Stimulated activated naive B cell treated with anti-CD40 and anti-IgM and Interleukin-4, amounts not matched to agents 10 μg/mL and 1 μg/mL and 100 μg/mL, for 72 hours (primary cell): ENCODE data around the gene RBMS3.

Source experiments
- ATAC-seq, 2 donors: fragments of 150-1000 bp; cut with Tn5 transposase; replicated peaks; 2 replicates each; pipeline ENCODE4 v1.10.0; 2021; ENCODE audit warnings: moderate library complexity in 1 of 2
- DNase-seq: peaks from one replicate; pipeline ENCODE4 v3.0.0; 2021
- H3K27ac Mint-ChIP-seq: one replicate; pipeline ENCODE4 v1.8.0; 2022; ENCODE audit warnings: mild to moderate bottlenecking, mixed read lengths
- H3K27me3 Mint-ChIP-seq, 2 donors: one replicate each; pipeline ENCODE4 v1.8.0; 2022; ENCODE audit warnings: mixed read lengths in 2 of 2
- H3K36me3 Mint-ChIP-seq, 2 donors: one replicate each; pipeline ENCODE4 v1.8.0; 2022; ENCODE audit warnings: mixed read lengths in 2 of 2, mild to moderate bottlenecking in 1 of 2
- H3K4me1 Mint-ChIP-seq, 2 donors: one replicate each; pipeline ENCODE4 v1.8.0; 2022; ENCODE audit warnings: mixed read lengths in 2 of 2, mild to moderate bottlenecking in 1 of 2
- H3K4me3 Mint-ChIP-seq, 2 donors: one replicate each; pipeline ENCODE4 v1.8.0; 2022; ENCODE audit warnings: mild to moderate bottlenecking in 2 of 2, mixed read lengths in 2 of 2, moderate library complexity in 1 of 2
- H3K9me3 Mint-ChIP-seq, 2 donors: one replicate each; pipeline ENCODE4 v1.8.0; 2022; ENCODE audit warnings: mixed read lengths in 2 of 2, mild to moderate bottlenecking in 1 of 2

The RBMS3 gene

DNA sequence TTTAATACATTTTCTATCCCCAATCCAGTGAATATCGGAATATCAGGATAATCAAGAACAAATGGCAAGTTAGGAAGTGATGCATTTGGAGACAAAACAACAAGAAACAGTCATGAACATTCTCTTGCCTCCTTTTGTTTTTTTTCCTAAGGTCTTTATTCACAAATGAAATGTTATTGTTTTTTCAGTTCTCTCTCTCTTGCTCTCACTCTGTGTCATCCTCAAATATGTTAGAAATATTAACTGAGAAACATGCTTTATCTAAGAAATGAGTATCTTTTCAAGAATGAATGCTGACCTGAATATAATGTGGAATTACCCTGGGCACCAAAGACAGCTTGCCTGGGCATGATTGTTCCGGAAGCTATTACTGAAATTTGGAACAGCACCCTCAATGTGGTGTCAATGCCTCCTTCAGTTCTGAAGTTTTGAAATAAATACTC, 51.3 kb downstream of the RBMS3 start:
- Mint-ChIP-seq H3K9me3 (no peaks in the 10 kb centered on the region), H3K27me3 (no peaks in the 10 kb centered on the region), H3K27ac (no peak overlapping the region), H3K4me1 (peaks cover 0 to 5% of the 10 kb centered on the region in 2 donors), H3K4me3 (no peak overlapping the region), H3K36me3 (no peaks in the 10 kb centered on the region)
- no peak for ATAC-seq
- DNase-seq, result no peak

DNA sequence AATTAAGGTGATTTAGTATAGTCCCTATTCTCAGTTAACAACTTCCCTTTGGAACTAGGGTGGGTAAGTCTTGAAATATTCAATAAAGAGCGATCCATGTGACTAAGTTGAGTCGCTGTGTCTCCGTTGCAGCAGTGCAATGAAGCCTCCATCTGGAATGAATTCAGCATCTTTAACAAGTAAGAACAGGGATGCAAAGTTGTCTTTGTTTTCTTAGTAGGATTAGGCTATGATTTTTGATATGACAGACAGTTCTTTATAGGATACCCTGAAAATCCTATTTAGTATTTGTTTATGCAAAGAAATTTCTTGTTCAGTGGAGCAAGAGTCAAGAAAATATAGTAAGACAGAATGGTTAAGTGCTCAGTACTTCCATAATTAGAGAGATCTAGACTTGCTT, 52.7 kb downstream of the RBMS3 start:
- Mint-ChIP-seq H3K9me3 (no peaks in the 10 kb centered on the region), H3K36me3 (no peaks in the 10 kb centered on the region), H3K4me3 (no peak overlapping the region), H3K27ac (no peak overlapping the region), H3K4me1 (peaks cover 0 to 5% of the 10 kb centered on the region in 2 donors), H3K27me3 (no peaks in the 10 kb centered on the region)
- ATAC-seq (no peak), DNase-seq (no peak)

DNA sequence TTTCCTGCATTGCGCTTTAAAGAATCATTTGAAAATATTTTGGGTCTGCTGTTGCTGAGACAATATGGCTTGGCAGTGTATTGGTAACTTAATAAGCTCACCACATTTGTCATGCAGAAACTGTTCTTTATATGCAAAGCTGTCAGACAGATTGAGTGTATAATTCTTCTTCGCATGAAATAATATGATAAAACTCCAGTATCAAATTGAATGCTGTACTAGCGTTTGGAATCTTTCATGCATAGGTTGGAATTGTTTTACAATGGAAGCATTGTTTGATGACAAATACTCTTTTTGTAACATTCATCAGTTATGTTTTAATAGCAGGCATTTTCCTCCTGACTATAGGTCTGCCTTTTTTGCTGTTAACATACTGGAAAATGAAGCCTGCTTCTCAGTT, 53.8 kb downstream of the RBMS3 start:
- H3K36me3 Mint-ChIP-seq, result no peaks in the 10 kb centered on the region
- peaks cover 0 to 5% of the 10 kb centered on the region in 2 donors for H3K4me1 Mint-ChIP-seq
- H3K27ac Mint-ChIP-seq, result no peak overlapping the region
- H3K4me3 Mint-ChIP-seq, result no peak overlapping the region
- DNase-seq (no peak), ATAC-seq (no peak)
- no peaks in the 10 kb centered on the region for H3K27me3 Mint-ChIP-seq
- H3K9me3 Mint-ChIP-seq, result no peaks in the 10 kb centered on the region

DNA sequence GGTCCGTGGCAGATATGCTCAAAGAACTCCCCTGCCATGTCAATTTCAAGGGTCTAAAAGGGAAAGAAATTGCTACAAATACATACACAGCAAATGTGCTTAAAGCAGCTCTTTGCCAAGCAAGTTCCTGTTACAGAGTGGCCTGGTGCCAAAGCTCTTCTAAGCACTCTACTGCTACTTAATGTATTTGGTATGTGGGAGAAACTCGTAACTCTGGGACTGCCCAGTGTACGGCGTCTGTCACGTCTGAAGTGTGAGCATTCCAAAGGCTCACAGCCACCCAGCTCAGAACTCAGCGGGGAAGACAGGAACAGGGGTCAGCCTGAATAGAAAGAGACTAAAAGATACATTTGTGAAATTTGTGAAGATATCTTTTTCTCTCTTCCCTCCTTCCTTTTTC, 54.6 kb downstream of the RBMS3 start:
- Mint-ChIP-seq H3K9me3 (no peaks in the 10 kb centered on the region), H3K4me3 (no peak overlapping the region), H3K36me3 (no peaks in the 10 kb centered on the region), H3K4me1 (peaks cover 0 to 5% of the 10 kb centered on the region in 2 donors), H3K27ac (no peak overlapping the region), H3K27me3 (no peaks in the 10 kb centered on the region)
- ATAC-seq, result no peak
- no peak for DNase-seq

DNA sequence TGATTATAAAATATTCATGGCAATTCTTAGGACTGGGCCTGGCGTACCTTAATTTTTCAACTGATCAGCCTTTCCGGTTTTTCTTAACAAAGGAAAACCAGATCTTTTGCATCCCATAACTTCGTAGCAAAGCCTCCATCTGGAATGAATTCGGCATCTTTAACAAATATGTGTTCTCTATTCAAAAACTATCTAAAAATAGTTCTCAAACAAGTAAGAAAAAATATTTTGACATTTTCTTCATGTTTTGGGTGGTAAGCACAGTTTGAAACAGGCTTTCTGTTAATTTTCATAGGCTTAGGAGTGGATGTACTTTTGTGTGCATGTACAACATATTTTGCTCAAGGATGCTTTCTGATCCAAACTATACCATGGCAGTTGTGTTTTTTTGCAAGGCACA, 55.1 kb downstream of the RBMS3 start:
- Mint-ChIP-seq H3K27ac (no peak overlapping the region), H3K27me3 (no peaks in the 10 kb centered on the region)

DNA sequence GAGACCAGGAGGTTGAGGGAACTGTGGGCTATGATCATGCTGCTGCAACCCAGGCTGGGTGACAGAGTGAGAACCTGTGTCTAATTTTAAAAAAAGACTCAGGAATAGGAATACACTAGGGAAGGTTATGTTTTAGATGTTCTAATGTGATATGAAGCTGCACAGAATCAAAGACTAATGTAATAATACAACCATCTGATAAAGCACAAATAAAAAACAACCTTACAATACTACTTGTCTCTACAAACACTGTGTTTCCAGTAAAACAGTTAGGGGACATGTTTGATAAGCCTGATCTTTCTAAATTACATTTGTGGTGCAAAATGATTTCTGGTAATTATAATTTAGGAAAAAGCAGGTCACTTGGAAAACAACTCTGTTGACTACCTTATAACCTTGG, 56.7 kb downstream of the RBMS3 start:
- H3K4me1 Mint-ChIP-seq, result no peaks in the 10 kb centered on the region
- no peaks in the 10 kb centered on the region for H3K36me3 Mint-ChIP-seq
- H3K4me3 Mint-ChIP-seq, result no peak overlapping the region
- no peak for ATAC-seq
- H3K27ac Mint-ChIP-seq, result no peak overlapping the region
- no peak for DNase-seq
- no peaks in the 10 kb centered on the region for H3K27me3 Mint-ChIP-seq
- no peaks in the 10 kb centered on the region for H3K9me3 Mint-ChIP-seq

More for the DNA sequence above, 55.1 kb downstream of the RBMS3 start:
- Mint-ChIP-seq H3K9me3 (no peaks in the 10 kb centered on the region), H3K4me3 (no peak overlapping the region), H3K4me1 (peaks cover 0 to 5% of the 10 kb centered on the region in 2 donors), H3K36me3 (no peaks in the 10 kb centered on the region)
- DNase-seq (no peak), ATAC-seq (no peak)

DNA sequence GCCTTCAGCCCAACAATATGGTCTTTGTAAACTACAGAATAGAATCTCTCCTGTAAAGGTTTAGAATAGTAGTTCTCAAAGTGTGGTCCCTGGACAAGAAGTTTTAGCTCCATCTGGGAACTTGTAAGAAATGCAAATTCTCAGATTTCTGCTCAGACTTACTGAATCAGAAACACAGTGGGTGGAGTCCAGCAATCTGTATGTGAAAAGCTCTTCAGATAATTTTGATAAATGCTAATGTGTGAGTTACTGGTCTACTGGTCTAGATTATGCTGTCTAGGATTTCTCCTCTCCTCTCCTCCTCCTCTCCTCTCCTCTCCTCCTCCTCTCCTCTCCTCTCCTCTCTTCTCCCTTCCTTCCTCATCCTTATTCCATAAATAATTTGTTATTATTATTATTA, 57.5 kb downstream of the RBMS3 start:
- ATAC-seq, result no peak
- Mint-ChIP-seq H3K27ac (no peak overlapping the region), H3K9me3 (no peaks in the 10 kb centered on the region)

DNA sequence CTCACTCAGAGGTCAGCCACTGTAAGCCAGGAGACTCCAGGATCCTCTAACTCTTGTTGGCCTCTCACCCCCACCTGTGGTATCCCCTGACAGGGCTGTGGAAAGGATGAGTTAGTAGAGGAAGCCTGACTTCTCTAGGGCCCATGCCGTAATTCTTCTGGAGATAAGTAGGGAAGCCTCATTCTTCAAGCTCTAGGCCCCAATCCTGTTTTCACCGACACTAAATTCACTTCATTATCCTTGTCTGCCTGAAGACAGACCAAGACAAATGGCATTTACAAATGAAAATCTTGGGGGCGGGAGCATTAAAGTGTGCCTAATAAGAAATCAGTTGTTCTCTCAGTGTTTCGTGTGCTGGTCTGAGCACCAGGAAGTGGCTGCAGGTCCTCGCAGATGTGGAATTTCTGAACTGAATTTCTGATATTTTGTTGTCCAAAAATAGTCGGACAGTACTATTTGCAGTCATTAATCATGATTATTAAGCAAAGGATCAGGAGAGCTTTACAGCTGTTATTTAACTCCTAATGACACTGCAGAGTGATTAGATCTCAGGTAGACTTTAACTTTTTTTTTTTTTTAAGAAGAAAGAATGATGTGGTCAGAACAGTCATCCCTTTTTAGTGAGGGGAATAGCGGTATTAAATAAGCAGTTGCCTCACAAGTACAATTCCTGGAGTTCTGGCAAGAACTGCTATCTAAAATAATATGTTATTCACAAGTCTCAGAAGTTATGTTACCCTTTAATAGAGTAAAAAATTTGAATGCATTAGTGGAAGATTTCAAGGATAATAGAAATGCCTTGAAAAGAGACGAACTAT, 58.4 kb downstream of the RBMS3 start:
- Mint-ChIP-seq H3K4me1 (no peaks in the 10 kb centered on the region), H3K9me3 (no peaks in the 10 kb centered on the region), H3K36me3 (no peaks in the 10 kb centered on the region), H3K27me3 (no peaks in the 10 kb centered on the region), H3K27ac (no peak overlapping the region), H3K4me3 (no peak overlapping the region)
- no peak for DNase-seq
- ATAC-seq, result no peak

More for the DNA sequence above, 57.5 kb downstream of the RBMS3 start:
- no peaks in the 10 kb centered on the region for H3K27me3 Mint-ChIP-seq
- no peak for DNase-seq
- H3K4me3 Mint-ChIP-seq, result no peak overlapping the region
- H3K36me3 Mint-ChIP-seq, result no peaks in the 10 kb centered on the region
- no peaks in the 10 kb centered on the region for H3K4me1 Mint-ChIP-seq

DNA sequence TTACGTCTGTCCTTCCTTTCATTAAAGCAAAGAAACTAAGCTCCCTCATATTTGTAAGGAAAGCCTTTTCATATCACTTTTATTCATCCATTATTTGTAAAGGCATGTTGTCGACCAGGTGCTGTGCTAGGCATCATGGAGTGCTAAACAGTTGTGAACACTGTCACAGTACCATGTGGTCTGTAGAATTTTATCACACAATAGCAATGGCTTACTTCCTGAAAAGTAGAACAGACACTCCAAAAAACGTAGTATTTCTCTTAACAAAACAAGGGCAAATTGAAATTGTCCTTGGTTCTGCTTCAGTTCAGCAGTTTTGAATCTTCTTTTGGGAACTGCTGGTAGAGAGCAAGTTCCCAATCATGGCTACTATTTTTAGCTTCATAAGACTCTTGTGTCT, 63.3 kb downstream of the RBMS3 start:
- Mint-ChIP-seq H3K9me3 (no peaks in the 10 kb centered on the region), H3K4me1 (no peaks in the 10 kb centered on the region), H3K4me3 (no peak overlapping the region)

DNA sequence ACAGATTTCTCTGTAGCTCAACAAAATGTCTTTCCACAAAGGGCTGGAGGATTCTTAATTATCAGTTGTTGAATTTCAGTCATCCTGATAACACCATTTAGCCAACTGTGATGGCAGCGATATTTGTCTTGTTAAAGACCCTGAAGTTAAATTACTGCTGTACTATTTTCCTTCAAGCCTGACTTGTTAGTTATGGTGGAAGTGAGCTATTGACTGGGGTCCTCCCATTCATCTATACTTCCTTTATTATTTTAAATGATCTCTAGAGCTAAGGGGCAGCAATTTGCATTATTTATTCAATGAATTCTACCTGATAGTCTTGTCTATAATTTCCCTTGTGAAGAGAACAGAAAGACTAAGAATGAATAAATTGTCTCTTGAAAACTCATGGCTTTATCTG, 64.1 kb downstream of the RBMS3 start:
- Mint-ChIP-seq H3K9me3 (no peaks in the 10 kb centered on the region), H3K27me3 (no peaks in the 10 kb centered on the region), H3K27ac (no peak overlapping the region), H3K4me3 (no peak overlapping the region), H3K36me3 (no peaks in the 10 kb centered on the region), H3K4me1 (no peaks in the 10 kb centered on the region)
- ATAC-seq (no peak), DNase-seq (no peak)

More for the DNA sequence above, 63.3 kb downstream of the RBMS3 start:
- DNase-seq, result no peak
- no peak for ATAC-seq
- Mint-ChIP-seq H3K27me3 (no peaks in the 10 kb centered on the region), H3K36me3 (no peaks in the 10 kb centered on the region), H3K27ac (no peak overlapping the region)

DNA sequence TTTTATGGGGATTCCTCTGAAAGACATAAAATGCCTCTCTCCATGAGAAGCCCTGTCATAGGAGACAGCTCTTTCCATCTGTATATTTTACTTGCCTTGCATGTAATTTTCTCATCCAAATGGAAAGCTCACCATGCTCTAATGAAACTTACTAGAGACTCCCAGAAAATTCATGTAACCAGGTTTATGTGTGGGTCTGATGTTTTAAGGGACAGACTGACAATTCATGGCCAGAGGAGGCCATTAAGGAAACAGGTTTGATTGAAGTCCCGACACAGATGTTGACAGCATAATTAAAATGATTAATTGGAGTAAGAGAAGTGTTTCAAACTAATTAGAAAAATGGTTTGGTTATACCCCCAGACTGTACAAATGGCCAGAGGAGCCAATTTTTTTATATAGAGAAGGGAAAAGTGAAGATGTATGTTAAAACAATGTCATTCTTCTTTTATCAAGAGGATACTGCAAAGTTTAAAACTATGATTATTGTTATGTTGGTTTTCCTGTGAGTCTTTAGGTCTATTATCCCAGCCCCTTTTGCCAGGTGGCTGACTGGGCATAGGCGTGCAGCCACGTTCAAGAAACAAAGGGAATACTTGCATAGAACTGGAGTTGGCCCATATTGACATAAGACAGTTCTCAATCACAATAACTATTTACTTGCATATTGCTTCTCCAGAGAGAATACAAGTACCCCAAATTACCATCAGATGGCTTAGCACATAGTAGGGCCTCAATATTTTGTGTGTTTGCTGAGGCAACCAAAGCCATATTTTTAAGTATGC, 64.8 kb downstream of the RBMS3 start:
- Mint-ChIP-seq H3K27ac (no peak overlapping the region), H3K4me1 (no peaks in the 10 kb centered on the region), H3K36me3 (no peaks in the 10 kb centered on the region), H3K27me3 (no peaks in the 10 kb centered on the region), H3K9me3 (no peaks in the 10 kb centered on the region), H3K4me3 (no peak overlapping the region)
- ATAC-seq (no peak), DNase-seq (no peak)

DNA sequence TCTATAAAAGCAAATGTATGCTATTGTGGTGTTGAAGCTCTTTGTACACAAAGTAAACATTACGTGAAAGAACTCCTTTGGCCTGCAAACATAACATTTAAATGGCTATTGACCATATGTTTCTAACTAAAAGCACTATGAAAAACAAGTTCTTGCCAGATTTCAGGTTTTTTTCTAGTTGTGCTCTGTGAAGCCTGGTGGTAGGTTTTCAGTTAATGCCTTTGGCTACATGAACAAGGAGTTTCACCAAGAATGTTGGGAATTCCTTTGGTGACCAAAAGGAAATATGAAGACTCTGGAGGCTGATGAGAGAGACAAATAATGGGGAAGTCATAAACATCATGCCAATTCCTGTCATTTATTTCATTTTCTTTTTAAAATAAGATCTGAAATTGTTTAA, 66.0 kb downstream of the RBMS3 start:
- DNase-seq, result no peak
- no peak overlapping the region for H3K27ac Mint-ChIP-seq
- H3K27me3 Mint-ChIP-seq, result no peaks in the 10 kb centered on the region
- H3K4me1 Mint-ChIP-seq, result no peaks in the 10 kb centered on the region
- H3K9me3 Mint-ChIP-seq, result no peaks in the 10 kb centered on the region
- H3K4me3 Mint-ChIP-seq, result no peak overlapping the region
- no peaks in the 10 kb centered on the region for H3K36me3 Mint-ChIP-seq
- no peak for ATAC-seq

DNA sequence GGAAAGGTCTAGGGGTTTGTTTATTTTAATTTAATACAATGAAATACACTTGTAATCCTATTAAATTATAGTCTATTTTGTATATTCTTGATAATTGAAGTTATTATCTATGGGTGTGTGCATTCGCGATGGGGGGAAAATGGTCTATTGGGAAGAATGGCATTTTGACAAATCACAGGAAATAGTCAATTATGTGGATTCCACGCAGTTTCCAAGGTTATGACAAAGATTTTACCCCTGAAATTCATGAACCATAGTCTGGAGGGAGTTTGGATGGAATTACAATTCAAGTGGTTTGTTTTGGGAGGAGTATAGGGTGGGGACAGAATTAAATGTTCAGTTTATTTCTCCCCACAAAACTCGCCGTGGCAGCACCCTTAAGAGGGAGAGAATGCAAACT, 66.5 kb downstream of the RBMS3 start:
- DNase-seq, result no peak
- Mint-ChIP-seq H3K27me3 (no peaks in the 10 kb centered on the region), H3K4me3 (no peak overlapping the region), H3K4me1 (no peaks in the 10 kb centered on the region), H3K36me3 (no peaks in the 10 kb centered on the region), H3K9me3 (no peaks in the 10 kb centered on the region), H3K27ac (no peak overlapping the region)
- no peak for ATAC-seq

DNA sequence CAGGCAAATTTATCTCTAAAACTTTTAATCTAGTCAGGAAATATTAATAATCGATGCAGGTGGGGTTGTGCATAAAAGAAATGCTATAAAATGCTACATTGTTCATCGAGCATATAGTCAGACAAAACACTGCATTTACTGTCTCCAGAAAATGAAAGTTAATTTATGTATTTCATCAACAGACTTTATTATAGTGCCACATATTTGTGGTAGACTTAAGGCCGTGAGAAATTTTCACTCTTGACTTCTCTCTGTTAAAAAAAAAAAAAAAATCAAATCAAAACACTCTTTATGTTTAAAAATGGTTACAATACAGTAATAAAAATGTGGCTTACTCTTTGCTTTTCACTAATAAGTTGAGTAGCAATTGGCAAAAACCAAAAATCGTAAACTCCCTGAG, 67.4 kb downstream of the RBMS3 start:
- Mint-ChIP-seq H3K4me1 (no peaks in the 10 kb centered on the region), H3K9me3 (no peaks in the 10 kb centered on the region), H3K4me3 (no peak overlapping the region), H3K27ac (no peak overlapping the region), H3K27me3 (no peaks in the 10 kb centered on the region), H3K36me3 (no peaks in the 10 kb centered on the region)
- no peak for ATAC-seq
- no peak for DNase-seq

DNA sequence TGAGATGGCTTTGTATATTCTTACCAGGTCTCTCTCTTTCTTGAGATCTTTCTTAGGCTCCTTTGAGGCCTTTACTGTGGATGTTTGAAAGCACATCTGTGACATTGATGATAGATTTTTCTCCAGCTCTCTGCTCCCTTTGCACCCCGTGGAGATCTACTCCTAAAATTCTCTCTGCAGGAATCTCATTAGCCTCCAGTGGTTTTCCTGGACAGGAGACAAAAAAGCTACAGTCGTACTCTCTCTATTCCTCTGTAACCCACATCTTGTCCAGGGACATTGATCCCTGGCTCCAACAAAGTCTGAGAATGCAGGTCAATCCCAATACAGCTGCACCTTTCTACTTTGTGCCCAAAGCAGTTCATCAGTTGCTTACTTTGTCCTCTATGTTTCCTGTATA, 68.2 kb downstream of the RBMS3 start:
- Mint-ChIP-seq H3K36me3 (no peaks in the 10 kb centered on the region), H3K27me3 (no peaks in the 10 kb centered on the region), H3K4me3 (no peak overlapping the region), H3K4me1 (no peaks in the 10 kb centered on the region), H3K27ac (no peak overlapping the region), H3K9me3 (no peaks in the 10 kb centered on the region)
- ATAC-seq (no peak), DNase-seq (no peak)
